NCI-H2196 treated with DMSO at 0.1 percent for 48 hours (cell line): ENCODE data around the gene EFHD1.
"Not testable (repeated sequence)": the region's sequence is repeated elsewhere in the genome, so short reads cannot be mapped to it uniquely, and the experiment has no call there.

Source experiments
- DNase-seq: peaks from one replicate; lab custom pipeline; 2025; ENCODE audit not compliant: unreplicated experiment; lab: John Stamatoyannopoulos, UW

Gene EFHD1

GRCh38 chr2:232689152-232689910 is 55.9 kb downstream of the EFHD1 start:
- DNase-seq: no peak

GRCh38 chr2:232691117-232691516 is 57.7 kb downstream of the EFHD1 start:
- not testable (repeated sequence) for DNase-seq

GRCh38 chr2:232693344-232693743 is 59.9 kb downstream of the EFHD1 start:
- DNase-seq: no peak

GRCh38 chr2:232696609-232697058 is 63.2 kb downstream of the EFHD1 start:
- DNase-seq: no peak

DNA sequence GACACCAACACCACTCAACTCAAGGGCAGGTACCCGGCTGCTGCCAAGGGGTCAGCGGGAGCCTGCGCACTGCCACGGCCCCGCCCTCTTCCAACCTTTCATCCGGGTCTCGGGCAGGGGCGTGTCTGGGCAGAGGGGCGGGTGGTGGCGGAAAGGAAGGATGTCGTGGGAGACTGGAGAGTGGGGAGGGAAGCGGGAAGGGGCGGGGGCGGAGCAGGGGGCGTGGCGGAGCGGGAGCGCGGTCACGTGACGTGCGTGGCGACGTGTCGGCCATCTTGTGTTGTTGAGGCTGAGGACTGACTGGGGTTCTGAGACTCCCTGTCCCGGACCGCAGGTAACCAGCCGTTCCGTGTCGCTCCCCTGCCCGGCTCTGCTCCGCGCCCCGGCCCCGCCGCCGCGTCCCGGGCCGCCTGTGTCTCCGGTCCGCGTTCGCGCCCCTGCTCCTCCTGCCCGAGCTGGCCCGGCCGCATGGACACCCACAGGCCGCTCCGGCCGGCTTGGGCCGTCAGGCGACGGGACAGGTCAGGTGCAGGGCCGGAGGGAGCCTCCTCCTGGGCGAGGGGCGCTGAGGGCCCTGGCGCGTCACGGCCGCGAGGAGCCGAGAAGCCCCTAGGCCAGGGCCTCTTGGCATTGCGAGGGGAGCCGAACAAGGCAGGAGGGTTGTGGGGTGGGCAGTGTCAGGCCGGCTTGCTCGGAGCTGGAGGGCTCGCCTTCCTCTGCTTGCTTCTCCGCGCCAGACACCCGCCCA is 63.8 kb downstream of the EFHD1 start, which contains the start of gene GIGYF2:
GIGYF2 (plus strand) TSS at position 273 of the 748 bp plus-strand sequence. CDS start 37,867 bp downstream, outside the sequence.
- DNase-seq: peak; percentile 97

DNA sequence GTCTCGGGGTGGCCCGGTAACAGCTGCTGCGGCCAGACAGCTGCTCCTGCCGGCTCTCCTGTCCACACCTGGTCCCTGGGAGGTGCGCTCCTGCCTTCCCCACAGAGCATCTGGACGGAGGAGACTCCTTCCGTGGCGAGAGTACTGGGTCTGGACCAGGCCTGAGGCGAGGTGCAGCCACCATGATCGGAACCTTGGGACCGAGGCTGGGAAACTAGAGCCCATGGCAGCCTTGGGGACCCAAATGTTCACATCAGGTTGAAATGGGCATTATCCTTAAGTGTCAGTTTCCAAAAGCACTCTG is 64.4 kb downstream of the EFHD1 start:
- no peak for DNase-seq

- DNase-seq: no peak
These were observed 65.2 kb downstream of the EFHD1 start for GRCh38 chr2:232698556-232699091.

GRCh38 chr2:232699110-232699509 is 65.7 kb downstream of the EFHD1 start:
- no peak for DNase-seq

DNA sequence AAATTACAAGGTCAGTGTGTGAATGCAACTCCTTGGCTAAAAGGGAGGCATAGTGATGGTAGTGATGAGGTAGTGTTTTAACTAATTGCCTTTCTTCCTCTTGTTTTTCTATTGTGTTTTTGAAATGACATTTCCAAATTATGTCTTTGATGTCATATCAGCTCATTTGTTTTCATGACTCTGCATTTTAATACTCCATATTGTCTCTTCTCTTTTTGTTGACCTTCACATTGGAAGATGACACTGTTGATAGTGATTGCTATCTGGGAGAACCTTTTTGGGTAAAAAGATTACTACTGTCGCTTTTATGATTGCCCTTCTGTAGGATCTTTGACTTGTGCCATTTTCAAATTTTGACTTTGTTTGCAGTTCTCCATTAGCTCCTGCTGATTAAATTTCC is 66.8 kb downstream of the EFHD1 start:
- no peak for DNase-seq

GRCh38 chr2:232707076-232707475 is 73.7 kb downstream of the EFHD1 start:
- no peak for DNase-seq

- DNase-seq: no peak
These were observed 80.1 kb downstream of the EFHD1 start for GRCh38 chr2:232713505-232713904.

DNA sequence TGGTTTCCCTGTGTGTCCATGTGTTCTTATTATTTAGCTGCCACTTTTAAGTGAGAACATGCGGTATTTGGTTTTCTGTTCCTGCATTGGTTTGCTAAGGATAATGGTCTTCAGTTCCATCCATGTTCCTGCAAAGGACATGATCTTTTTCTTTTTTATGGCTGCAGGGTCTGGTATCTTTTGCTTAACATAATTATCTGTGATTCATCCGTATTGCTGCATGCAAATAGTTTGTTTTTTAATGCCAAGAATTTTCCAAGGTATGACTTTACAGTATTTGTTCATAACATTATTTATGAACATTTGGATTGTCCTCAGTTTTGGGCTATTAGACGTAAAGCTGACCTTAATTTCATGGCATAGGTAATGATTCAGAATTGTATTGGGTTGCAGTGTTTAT is 81.6 kb downstream of the EFHD1 start:
- DNase-seq: no peak

DNA sequence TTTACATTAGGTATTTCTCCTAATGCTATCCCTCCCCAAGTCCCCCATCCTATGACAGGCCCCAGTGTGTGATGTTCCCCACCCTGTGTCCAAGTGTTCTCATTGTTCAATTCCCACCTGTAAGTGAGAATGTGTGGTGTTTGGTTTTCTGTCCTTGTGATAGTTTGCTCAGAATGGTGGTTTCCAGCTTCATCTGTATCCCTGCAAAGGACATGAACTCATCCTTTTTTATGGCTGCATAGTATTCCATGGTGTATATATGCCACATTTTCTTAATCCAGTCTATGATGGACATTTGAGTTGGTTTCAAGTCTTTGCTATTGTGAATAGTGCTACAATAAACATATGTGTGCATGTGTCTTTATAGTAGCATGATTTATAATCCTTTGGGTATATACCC is 86.7 kb downstream of the EFHD1 start:
- not testable (repeated sequence) for DNase-seq

DNA sequence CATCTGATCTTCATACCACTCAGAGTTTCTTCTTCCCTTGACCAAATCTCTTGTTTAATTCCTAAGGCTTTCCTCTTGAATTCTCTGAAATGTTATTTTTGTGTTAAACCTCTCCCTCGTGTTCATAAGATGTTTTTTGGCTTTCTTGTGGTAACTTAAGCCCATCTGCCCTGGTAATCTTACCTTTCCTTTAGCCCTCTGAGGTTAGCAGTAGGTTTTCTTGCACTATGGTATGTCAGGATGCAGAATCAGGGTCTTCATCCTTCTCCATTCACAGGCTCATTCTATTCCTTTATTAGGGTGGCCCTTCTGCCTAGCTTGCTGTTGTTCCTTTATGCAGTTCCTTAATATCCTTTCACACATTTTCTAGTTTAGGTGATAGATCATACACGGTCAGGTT is 87.9 kb downstream of the EFHD1 start:
- no peak for DNase-seq

- DNase-seq: no peak
These were observed 88.5 kb downstream of the EFHD1 start for GRCh38 chr2:232721882-232722281.

DNA sequence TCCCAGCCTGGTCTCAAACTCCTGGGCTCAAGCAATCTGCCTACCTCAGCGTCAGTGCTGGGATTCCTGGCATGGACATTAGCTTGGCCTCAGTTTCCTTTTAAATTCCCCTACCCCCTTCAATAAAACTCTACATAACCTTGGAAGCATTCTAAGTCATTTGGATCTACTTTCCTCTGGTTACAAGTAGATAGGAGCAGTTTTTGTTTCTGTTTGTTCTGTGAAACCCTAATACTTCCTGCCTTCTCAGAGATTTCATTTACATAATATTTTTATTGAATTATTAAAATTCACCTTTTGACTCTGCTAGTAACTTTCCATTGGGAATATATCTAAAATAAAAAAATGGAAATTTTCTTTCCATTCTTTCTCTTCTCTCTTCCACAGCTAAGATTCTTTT is 89.6 kb downstream of the EFHD1 start:
- DNase-seq: no peak

DNA sequence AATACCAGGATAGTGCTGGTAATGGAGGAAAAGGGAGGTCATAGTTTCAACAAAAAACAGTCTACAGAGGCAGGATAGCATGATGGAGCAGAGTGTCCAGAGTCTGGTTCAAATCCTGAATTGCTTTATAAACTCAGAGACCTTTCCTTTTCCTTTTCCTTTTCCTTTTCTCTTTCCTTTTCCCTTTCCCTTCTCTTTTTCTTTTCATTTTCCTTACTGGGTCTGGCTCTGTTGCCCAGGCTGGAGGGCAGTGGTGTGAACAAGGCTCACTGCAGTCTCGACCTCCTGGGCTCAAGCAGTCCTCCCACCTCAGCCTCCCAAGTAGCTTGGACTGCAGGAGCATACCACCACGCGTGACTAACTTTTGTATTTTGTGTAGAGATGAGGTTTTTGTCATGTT is 95.4 kb downstream of the EFHD1 start:
- no peak for DNase-seq

DNA sequence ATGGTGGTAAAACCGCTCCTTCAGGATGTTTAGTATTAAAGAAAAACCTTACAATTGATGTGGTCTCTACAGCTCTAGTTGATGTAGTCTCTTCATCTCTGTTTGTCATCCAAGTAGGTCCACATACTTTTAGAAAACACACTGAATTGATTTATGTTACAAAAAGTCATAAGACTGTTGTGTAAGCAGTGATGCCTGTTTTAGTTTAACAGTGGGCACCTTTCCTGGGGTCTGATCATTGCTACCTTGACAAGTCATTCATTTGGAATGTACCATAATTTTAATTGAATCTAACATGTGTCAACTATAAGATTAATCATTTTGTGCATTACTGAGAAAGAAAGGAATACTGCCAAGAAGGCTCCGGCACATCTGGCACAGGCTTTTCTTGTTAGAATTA is 98.1 kb downstream of the EFHD1 start:
- no peak for DNase-seq
